Activated B cell treated with CpG ODN at 0.5 μM for 24 hours (primary cell): Measurements from ENCODE around the gene FAXDC2. TPM values are rescaled to one million over a fixed set of nuclear protein-coding genes. Genes with fewer than 3 reads are reported as not detected.

Source experiments
- ATAC-seq: fragments of 200-7000 bp; cut with Tn5 transposase; one replicate; pipeline ENCODE4 v1.10.0; 2021; ENCODE audit warnings: low read depth, mild to moderate bottlenecking, moderate library complexity
- CTCF ChIA-PET: fragments of 350-600 bp; sonication (Branson Sonifier 250); formaldehyde crosslinking; loops from one replicate; lab custom pipeline; 2021; ENCODE audit warnings: antibody characterized with exemption; lab: Charles Lee
- POLR2A ChIA-PET: fragments of 350-600 bp; sonication (Branson Sonifier 250); formaldehyde crosslinking; loops from one replicate; lab custom pipeline; 2021; ENCODE audit warnings: antibody characterized with exemption; lab: Charles Lee
- DNase-seq: peaks from one replicate; pipeline ENCODE4 v3.0.0; 2022
- H3K27ac Mint-ChIP-seq: one replicate; pipeline ENCODE4 v1.8.0; 2020; ENCODE audit warnings: mixed read lengths
- H3K27me3 Mint-ChIP-seq: one replicate; pipeline ENCODE4 v1.8.0; 2021; ENCODE audit warnings: mixed read lengths
- H3K36me3 Mint-ChIP-seq: one replicate; pipeline ENCODE4 v1.8.0; 2021; ENCODE audit warnings: low read depth, mixed read lengths
- H3K4me1 Mint-ChIP-seq: one replicate; pipeline ENCODE4 v1.8.0; 2021; ENCODE audit warnings: mixed read lengths
- H3K4me3 Mint-ChIP-seq: one replicate; pipeline ENCODE4 v1.8.0; 2020; ENCODE audit warnings: mild to moderate bottlenecking, mixed read lengths
- H3K9me3 Mint-ChIP-seq: one replicate; pipeline ENCODE4 v1.8.0; 2020; ENCODE audit warnings: mixed read lengths
- CTCF ChIP-seq: fragments of 200-600 bp; IDR thresholded peaks from one replicate; pipeline ENCODE4 v1.8.0; 2022; ENCODE audit warnings: antibody characterized with exemption, mild to moderate bottlenecking
- intact Hi-C: fragments of 100-400 bp; cut with micrococcal nuclease; formaldehyde crosslinking; loops from one replicate; pipeline ENCODE4 v1.15.1; 2024
- total RNA-seq: library from RNA; stranded (reverse); gene quantifications from 2 replicates; pipeline ENCODE4 v1.2.3, GENCODE V29; 2022

FAXDC2 gene
- total RNA-seq, 1 donor from 2014 or later, result not detected

GRCh38 chr5:154813736-154814135 is 36.7 kb downstream of the FAXDC2 start:
- Mint-ChIP-seq H3K4me1 (peaks cover 26% of the 10 kb centered on the region), H3K27ac (peak overlapping the region; percentile 71), H3K27me3 (no peaks in the 10 kb centered on the region), H3K9me3 (no peaks in the 10 kb centered on the region), H3K4me3 (no peak overlapping the region), H3K36me3 (peaks cover 88% of the 10 kb centered on the region)
- peak; percentile 33 for ATAC-seq
- intact Hi-C loops, result loop anchor here (10.0 kb wide), 1 partner anchor 369 kb away; the partner anchor contains the start of gene SAP30L
- no peak for DNase-seq
- ChIA-PET POLR2A (no interaction called here), CTCF (interaction anchor here (1.1 kb wide), 1 partner anchor 163 kb away, joined by 7 read pairs; no protein-coding TSS in a partner anchor)
- TF ChIP-seq CTCF, result no peak

- Mint-ChIP-seq H3K27me3 (no peaks in the 10 kb centered on the region), H3K36me3 (peaks cover 90% of the 10 kb centered on the region), H3K4me3 (peak overlapping the region; percentile 28), H3K4me1 (peaks cover 26% of the 10 kb centered on the region), H3K9me3 (no peaks in the 10 kb centered on the region), H3K27ac (peak overlapping the region; percentile 71)
- ATAC-seq (no peak), DNase-seq (no peak)
- POLR2A ChIA-PET, result no interaction called here
- intact Hi-C loops, result loop anchor here (10.0 kb wide), 1 partner anchor 368 kb away; the partner anchor contains the start of gene SAP30L
- TF ChIP-seq CTCF, result no peak
- CTCF ChIA-PET, result interaction anchor here (1.1 kb wide), 1 partner anchor 162 kb away, joined by 7 read pairs; no protein-coding TSS in a partner anchor
Observed at GRCh38 chr5:154813158-154813557, 37.2 kb downstream of the FAXDC2 start.

GRCh38 chr5:154811653-154812465 is 38.5 kb downstream of the FAXDC2 start:
- peak; percentile 88 for ATAC-seq
- ChIA-PET POLR2A (no interaction called here), CTCF (interaction anchor here (0.9 to 1.4 kb wide), 4 partner anchors 19 to 161 kb away, joined by 3 to 14 read pairs (median 4); no protein-coding TSS in a partner anchor)
- H3K4me1 Mint-ChIP-seq, result peaks cover 26% of the 10 kb centered on the region
- peak; percentile 95 for TF ChIP-seq CTCF
- intact Hi-C loops, result loop anchor here (1.0 to 10.0 kb wide), 4 partner anchors 46 to 367 kb away; partner anchors contain the start of genes CNOT8, LARP1 and SAP30L
- no peak overlapping the region for H3K4me3 Mint-ChIP-seq
- H3K27ac Mint-ChIP-seq, result no peak overlapping the region
- peaks cover 90% of the 10 kb centered on the region for H3K36me3 Mint-ChIP-seq
- peak; percentile 32 for DNase-seq
- H3K9me3 Mint-ChIP-seq, result no peaks in the 10 kb centered on the region
- H3K27me3 Mint-ChIP-seq, result no peaks in the 10 kb centered on the region

GRCh38 chr5:154811239-154811638 is 39.2 kb downstream of the FAXDC2 start:
- no peak overlapping the region for H3K27ac Mint-ChIP-seq
- ATAC-seq (no peak), DNase-seq (no peak)
- ChIA-PET POLR2A (no interaction called here), CTCF (interaction anchor here (0.9 to 1.4 kb wide), 4 partner anchors 18 to 161 kb away, joined by 3 to 14 read pairs (median 4); no protein-coding TSS in a partner anchor)
- no peak for TF ChIP-seq CTCF
- H3K4me3 Mint-ChIP-seq, result no peak overlapping the region
- H3K36me3 Mint-ChIP-seq, result peaks cover 90% of the 10 kb centered on the region
- no peaks in the 10 kb centered on the region for H3K9me3 Mint-ChIP-seq
- H3K27me3 Mint-ChIP-seq, result no peaks in the 10 kb centered on the region
- peaks cover 26% of the 10 kb centered on the region for H3K4me1 Mint-ChIP-seq
- intact Hi-C loops, result loop anchor here (10.0 kb wide), 1 partner anchor 366 kb away; the partner anchor contains the start of gene SAP30L

GRCh38 chr5:154806176-154806575 is 44.2 kb downstream of the FAXDC2 start:
- no peak overlapping the region for H3K4me3 Mint-ChIP-seq
- DNase-seq, result no peak
- H3K27me3 Mint-ChIP-seq, result no peaks in the 10 kb centered on the region
- H3K27ac Mint-ChIP-seq, result no peak overlapping the region
- intact Hi-C loops, result no loop called here
- ChIA-PET POLR2A (no interaction called here), CTCF (interaction anchor here (1.2 kb wide), 1 partner anchor 156 kb away, joined by 4 read pairs; no protein-coding TSS in a partner anchor)
- no peak for TF ChIP-seq CTCF
- no peaks in the 10 kb centered on the region for H3K9me3 Mint-ChIP-seq
- H3K4me1 Mint-ChIP-seq, result no peaks in the 10 kb centered on the region
- H3K36me3 Mint-ChIP-seq, result peaks cover 92% of the 10 kb centered on the region
- no peak for ATAC-seq
